HFFc6 (cell line): Measurements from ENCODE around the gene SAMD5. TPM values are rescaled to one million over a fixed set of nuclear protein-coding genes. Genes with fewer than 3 reads are reported as not detected.

ENCODE experiments used
- DNase-seq: peaks from one replicate; pipeline ENCODE4 v3.0.0-alpha.2; 2018
- H3K27ac Mint-ChIP-seq: 2 replicates; pipeline ENCODE4 v1.8.0; 2020; ENCODE audit warnings: mild to moderate bottlenecking, mixed read lengths
- H3K27me3 Mint-ChIP-seq: 2 replicates; pipeline ENCODE4 v1.8.0; 2021; ENCODE audit warnings: mild to moderate bottlenecking, moderate library complexity, mixed read lengths; ENCODE audit not compliant: insufficient read depth
- H3K36me3 Mint-ChIP-seq: 2 replicates; pipeline ENCODE4 v1.8.0; 2021; ENCODE audit warnings: low read depth, mixed read lengths
- H3K4me1 Mint-ChIP-seq: 2 replicates; pipeline ENCODE4 v1.8.0; 2020; ENCODE audit warnings: low read depth, mixed read lengths
- H3K4me3 Mint-ChIP-seq: 2 replicates; pipeline ENCODE4 v1.8.0; 2020; ENCODE audit warnings: mild to moderate bottlenecking, moderate library complexity, mixed read lengths
- H3K9me3 Mint-ChIP-seq: 2 replicates; pipeline ENCODE4 v1.8.0; 2020; ENCODE audit warnings: mild to moderate bottlenecking, mixed read lengths
- total RNA-seq, 6 experiments: library from RNA; stranded (reverse); fragmentation: NEBNext Ultra II Directional; extraction: Animal tissue kit (Norgen Biotek cat#: 25700); gene quantifications; 2 replicates in 1 of 6; 3 replicates in 5 of 6; pipeline ENCODE4 v1.2.3, GENCODE V29; 2021
- TF ChIP-seq, protein P1 (sequence below): fragments of 200-600 bp; sonication (generic); IDR thresholded peaks from 2 replicates; pipeline ENCODE4 v1.5.0; 2021; ENCODE audit warnings: antibody characterized with exemption, mild to moderate bottlenecking

SAMD5 gene
- total RNA-seq, 6 experiments from 2014 or later, result not detected

DNA sequence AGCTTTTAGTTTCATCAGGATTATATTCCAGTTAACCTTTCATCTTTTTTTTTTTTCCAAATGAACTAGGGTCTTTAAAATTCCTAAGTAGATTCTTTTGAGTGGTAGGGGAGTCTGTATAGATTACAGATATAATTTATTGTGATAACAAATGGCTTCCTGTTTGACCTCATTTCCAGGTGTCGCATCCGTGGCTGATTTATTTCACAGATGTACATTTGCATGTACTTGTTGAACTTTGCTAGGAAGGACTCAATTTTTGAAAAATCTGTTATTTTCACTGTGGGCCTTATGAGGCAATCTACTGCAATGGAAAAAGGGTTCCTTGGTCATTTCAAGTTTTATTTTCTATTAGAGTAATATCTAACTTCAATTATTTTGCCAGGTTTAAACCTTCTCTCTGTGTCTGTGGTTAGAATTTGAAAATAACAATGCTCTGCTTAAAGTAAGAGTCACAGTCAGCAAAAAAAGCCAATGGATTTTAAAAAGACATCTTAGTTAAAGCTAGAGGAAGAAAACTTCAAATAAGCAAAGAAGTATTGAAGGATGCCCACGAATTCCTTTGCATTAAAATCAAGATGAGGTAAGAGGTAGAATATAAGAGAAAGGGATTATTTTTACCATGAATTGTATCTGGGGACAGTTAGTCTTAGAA, 57.9 kb downstream of the SAMD5 start:
- no peaks in the 10 kb centered on the region for H3K27me3 Mint-ChIP-seq
- no peak for DNase-seq
- H3K4me1 Mint-ChIP-seq, result no peaks in the 10 kb centered on the region
- no peaks in the 10 kb centered on the region for H3K36me3 Mint-ChIP-seq
- no peaks in the 10 kb centered on the region; the same call in 1 of the 2 replicates for H3K9me3 Mint-ChIP-seq
- no peak overlapping the region for H3K4me3 Mint-ChIP-seq
- H3K27ac Mint-ChIP-seq, result no peak overlapping the region
- TF ChIP-seq, protein P1, sequence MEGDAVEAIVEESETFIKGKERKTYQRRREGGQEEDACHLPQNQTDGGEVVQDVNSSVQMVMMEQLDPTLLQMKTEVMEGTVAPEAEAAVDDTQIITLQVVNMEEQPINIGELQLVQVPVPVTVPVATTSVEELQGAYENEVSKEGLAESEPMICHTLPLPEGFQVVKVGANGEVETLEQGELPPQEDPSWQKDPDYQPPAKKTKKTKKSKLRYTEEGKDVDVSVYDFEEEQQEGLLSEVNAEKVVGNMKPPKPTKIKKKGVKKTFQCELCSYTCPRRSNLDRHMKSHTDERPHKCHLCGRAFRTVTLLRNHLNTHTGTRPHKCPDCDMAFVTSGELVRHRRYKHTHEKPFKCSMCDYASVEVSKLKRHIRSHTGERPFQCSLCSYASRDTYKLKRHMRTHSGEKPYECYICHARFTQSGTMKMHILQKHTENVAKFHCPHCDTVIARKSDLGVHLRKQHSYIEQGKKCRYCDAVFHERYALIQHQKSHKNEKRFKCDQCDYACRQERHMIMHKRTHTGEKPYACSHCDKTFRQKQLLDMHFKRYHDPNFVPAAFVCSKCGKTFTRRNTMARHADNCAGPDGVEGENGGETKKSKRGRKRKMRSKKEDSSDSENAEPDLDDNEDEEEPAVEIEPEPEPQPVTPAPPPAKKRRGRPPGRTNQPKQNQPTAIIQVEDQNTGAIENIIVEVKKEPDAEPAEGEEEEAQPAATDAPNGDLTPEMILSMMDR, result no peak

DNA sequence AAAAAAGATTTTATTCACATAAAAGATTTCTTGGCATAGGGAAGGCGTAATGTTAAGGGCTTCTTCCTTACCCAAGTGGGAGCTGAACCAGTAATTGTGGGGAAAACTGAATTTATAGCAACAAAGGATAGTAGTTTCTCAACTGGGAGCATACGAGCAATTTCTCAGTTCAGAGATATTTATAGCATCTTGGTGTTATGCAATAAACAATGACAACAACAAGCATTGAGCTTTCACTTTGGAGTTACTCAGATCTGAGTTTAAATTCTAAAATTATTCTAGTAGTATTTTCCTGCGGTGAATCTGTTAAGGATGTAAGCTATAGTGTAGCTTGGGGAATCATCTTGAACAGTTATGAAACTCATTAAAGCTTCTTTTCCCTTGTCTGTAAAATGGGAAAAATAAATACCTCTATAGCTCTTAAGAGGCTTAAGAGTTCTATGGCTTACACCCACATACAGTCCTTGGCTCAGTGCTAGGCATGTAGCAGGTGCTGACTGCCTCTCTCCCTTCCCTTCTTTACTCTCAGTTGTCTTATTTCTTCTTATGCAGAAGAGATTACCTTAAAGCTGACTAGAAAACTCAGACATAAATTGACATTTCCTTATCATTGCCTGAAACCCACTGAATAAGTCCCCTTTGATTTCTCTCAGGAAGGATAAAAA, 58.8 kb downstream of the SAMD5 start:
- Mint-ChIP-seq H3K27me3 (no peaks in the 10 kb centered on the region), H3K9me3 (peaks cover 6% of the 10 kb centered on the region; the same call in 1 of the 2 replicates), H3K27ac (no peak overlapping the region), H3K4me3 (no peak overlapping the region), H3K4me1 (no peaks in the 10 kb centered on the region), H3K36me3 (no peaks in the 10 kb centered on the region)
- TF ChIP-seq, protein P1, result no peak
- no peak for DNase-seq

DNA sequence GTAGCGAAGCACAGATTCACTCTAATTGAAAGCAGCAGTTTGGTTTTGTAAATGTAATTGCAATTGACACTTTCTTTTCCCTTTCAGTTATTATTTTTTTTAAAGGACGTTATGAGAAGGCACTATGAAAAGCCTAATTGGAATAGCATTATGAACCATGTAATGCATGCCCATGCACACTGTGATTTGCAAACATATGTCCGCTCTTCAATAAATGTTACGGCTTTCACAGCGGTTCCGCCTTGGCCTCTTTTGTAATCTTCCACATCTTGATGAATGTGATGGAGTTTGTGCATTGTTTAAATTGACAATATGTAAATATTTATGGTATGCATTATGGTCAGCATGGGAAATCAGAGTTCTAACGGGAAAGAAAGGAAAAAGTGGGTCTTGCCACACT, 61.3 kb downstream of the SAMD5 start:
- DNase-seq, result no peak
- no peaks in the 10 kb centered on the region for H3K4me1 Mint-ChIP-seq
- H3K36me3 Mint-ChIP-seq, result no peaks in the 10 kb centered on the region
- peaks cover 20% of the 10 kb centered on the region; the same call in 1 of the 2 replicates for H3K9me3 Mint-ChIP-seq
- H3K27ac Mint-ChIP-seq, result no peak overlapping the region
- no peak overlapping the region for H3K4me3 Mint-ChIP-seq
- no peaks in the 10 kb centered on the region for H3K27me3 Mint-ChIP-seq
- TF ChIP-seq, protein P1, result no peak

DNA sequence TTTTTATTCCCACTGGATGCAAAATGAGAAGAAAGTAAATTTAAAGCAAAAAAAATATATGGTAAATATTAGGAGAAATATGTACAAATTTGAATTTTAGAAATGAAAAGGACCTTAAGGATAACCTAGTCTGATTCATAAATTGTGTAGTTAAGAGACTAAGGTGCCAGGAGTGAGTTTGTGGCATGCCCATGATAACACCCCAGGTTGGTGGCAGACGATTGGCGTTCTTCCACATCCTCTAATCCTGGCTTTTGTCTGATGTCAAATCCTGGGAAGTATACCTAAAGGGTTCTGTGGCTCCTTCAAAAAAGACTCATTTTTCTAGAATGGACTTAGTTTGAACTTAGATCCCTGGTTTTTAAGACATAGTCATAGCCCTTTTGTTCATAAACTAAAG, 62.2 kb downstream of the SAMD5 start:
- no peak overlapping the region for H3K4me3 Mint-ChIP-seq
- H3K9me3 Mint-ChIP-seq, result peaks cover 20% of the 10 kb centered on the region; the same call in 1 of the 2 replicates
- TF ChIP-seq, protein P1, result no peak

DNA sequence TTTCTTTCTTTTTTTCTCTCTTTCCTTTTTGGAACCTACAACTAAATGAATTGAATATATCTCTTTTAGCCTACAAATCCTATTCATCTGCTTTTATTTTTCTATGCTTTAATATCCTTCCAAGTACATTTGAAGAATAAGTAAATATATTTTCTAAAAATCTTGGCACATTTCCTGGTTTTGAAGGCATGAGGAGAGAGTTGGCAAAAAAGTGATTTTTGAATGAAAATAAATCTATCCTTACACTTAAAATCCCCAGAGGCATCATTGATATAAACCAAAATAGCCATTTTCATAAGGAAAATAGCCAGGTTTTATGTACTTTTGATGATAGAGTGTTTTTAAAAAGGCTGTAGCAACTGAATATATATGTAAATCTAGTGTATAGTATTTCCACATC, 69.0 kb downstream of the SAMD5 start:
- TF ChIP-seq, protein P1, result no peak
- no peaks in the 10 kb centered on the region for H3K4me1 Mint-ChIP-seq
- H3K36me3 Mint-ChIP-seq, result peaks cover 5% of the 10 kb centered on the region; the same call in 1 of the 2 replicates
- no peak for DNase-seq
- H3K9me3 Mint-ChIP-seq, result peaks cover 31% of the 10 kb centered on the region
- no peak overlapping the region for H3K4me3 Mint-ChIP-seq
- H3K27me3 Mint-ChIP-seq, result peaks cover 4% of the 10 kb centered on the region; the same call in 1 of the 2 replicates
- no peak overlapping the region for H3K27ac Mint-ChIP-seq

More for the DNA sequence above, 62.2 kb downstream of the SAMD5 start:
- DNase-seq, result no peak
- Mint-ChIP-seq H3K4me1 (no peaks in the 10 kb centered on the region), H3K36me3 (no peaks in the 10 kb centered on the region), H3K27ac (no peak overlapping the region), H3K27me3 (no peaks in the 10 kb centered on the region)
